Upper lobe of left lung (tissue), 4 donors: ENCODE data around the gene EIF4EBP3.

Experiments used
- POLR2A ChIP-seq, 4 donors: fragments of 450-650 bp; IDR thresholded peaks; one replicate each; pipeline ENCODE4 v1.5.1; 2016 to 2017; ENCODE audit warnings: antibody characterized with exemption in 4 of 4, mild to moderate bottlenecking in 2 of 4
- POLR2AphosphoS5 ChIP-seq, 2 donors: sonication (generic); formaldehyde crosslinking; IDR thresholded peaks; one replicate each; pipeline ENCODE4 v1.5.1; 2017; ENCODE audit warnings: antibody characterized with exemption in 2 of 2
- TF ChIP-seq, protein P1 (sequence below), 6 experiments: fragments of 450-650 bp in 4 of 6; fragments of 200-600 bp in 2 of 6; sonication (generic) in 2 of 6; IDR thresholded peaks; one replicate each; pipeline ENCODE4 v1.5.1; 2016 to 2019; ENCODE audit warnings: antibody characterized with exemption in 6 of 6

DNA sequence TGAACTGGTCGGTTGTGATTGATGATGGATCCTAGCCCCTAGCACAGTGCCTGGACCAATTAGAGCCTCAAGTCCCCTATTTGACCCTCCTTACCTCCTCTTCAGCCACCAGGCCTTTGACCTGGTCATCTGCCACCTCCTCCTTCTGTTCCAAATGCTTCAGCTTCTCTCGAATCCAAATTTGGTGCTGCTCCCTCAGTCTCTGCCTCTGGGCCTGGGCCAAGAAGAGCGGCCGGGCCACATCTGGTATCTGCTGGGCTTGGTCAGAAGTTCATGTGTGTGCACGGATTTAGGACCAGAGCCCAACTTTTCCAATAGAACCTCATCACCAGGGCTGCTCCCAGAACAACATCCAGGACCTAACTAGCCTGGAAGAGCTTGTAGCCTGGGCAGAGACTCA lies 23.6 kb downstream of the EIF4EBP3 start:
- TF ChIP-seq, protein P1, sequence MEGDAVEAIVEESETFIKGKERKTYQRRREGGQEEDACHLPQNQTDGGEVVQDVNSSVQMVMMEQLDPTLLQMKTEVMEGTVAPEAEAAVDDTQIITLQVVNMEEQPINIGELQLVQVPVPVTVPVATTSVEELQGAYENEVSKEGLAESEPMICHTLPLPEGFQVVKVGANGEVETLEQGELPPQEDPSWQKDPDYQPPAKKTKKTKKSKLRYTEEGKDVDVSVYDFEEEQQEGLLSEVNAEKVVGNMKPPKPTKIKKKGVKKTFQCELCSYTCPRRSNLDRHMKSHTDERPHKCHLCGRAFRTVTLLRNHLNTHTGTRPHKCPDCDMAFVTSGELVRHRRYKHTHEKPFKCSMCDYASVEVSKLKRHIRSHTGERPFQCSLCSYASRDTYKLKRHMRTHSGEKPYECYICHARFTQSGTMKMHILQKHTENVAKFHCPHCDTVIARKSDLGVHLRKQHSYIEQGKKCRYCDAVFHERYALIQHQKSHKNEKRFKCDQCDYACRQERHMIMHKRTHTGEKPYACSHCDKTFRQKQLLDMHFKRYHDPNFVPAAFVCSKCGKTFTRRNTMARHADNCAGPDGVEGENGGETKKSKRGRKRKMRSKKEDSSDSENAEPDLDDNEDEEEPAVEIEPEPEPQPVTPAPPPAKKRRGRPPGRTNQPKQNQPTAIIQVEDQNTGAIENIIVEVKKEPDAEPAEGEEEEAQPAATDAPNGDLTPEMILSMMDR (IDR thresholded peaks at IDR 0.05): no peak
- TF ChIP-seq POLR2AphosphoS5 (IDR thresholded peaks at IDR 0.05): peak in 1 of 2 donors; percentile 19
- no peak for TF ChIP-seq POLR2A (IDR thresholded peaks at IDR 0.05)
